HAP-1 (cell line): ENCODE results near the gene EFEMP2.
A peak's percentile ranks its signal among the peaks of the same experiment; 100 is the strongest.
"Not testable (repeated sequence)": the region's sequence is repeated elsewhere in the genome, so short reads cannot be mapped to it uniquely, and the experiment has no call there.

Source experiments
- DNase-seq, 2 experiments: peaks; one replicate each; pipeline ENCODE4 v3.0.0-alpha.2; 2016 to 2020; ENCODE audit warnings: low spot score in 2 of 2
- H3K27me3 ChIP-seq: fragments of 250-450 bp; sonication (Bioruptor Pico); 2 replicates; pipeline ENCODE4 v1.5.1; 2020; ENCODE audit warnings: low read depth, mild to moderate bottlenecking, moderate library complexity
- H3K36me3 ChIP-seq: fragments of 250-450 bp; sonication (Bioruptor Pico); replicated peaks from 2 replicates; pipeline ENCODE4 v1.5.1; 2020; ENCODE audit warnings: mild to moderate bottlenecking
- H3K4me1 ChIP-seq: fragments of 250-450 bp; sonication (Bioruptor Pico); 2 replicates; pipeline ENCODE4 v1.5.1; 2020; ENCODE audit warnings: mild to moderate bottlenecking
- H3K4me3 ChIP-seq: fragments of 250-450 bp; sonication (Bioruptor Pico); 2 replicates; pipeline ENCODE4 v1.5.1; 2020; ENCODE audit warnings: mild to moderate bottlenecking, moderate library complexity
- H3K9me3 ChIP-seq: fragments of 250-450 bp; sonication (Bioruptor Pico); 2 replicates; pipeline ENCODE4 v1.5.1; 2020; ENCODE audit warnings: mild to moderate bottlenecking, moderate library complexity
- in situ Hi-C: fragments of 300-500 bp; cut with MboI; formaldehyde crosslinking; loops from 3 replicates; pipeline ENCODE4 v1.14.3; 2020; ENCODE audit warnings: low sequenced_read_pairs, inconsistent platforms, mixed read lengths

EFEMP2 gene

GRCh38 chr11:65895482-65895981 is 22.9 kb upstream of the EFEMP2 start:
- Histone ChIP-seq H3K9me3 (no peaks in the 10 kb centered on the region), H3K36me3 (peaks cover 39% of the 10 kb centered on the region), H3K4me1 (peaks cover 11% of the 10 kb centered on the region), H3K27me3 (no peaks in the 10 kb centered on the region), H3K4me3 (no peak overlapping the region)
- no peak for DNase-seq
- in situ Hi-C loops, result no loop called here

GRCh38 chr11:65894034-65894591 is 21.5 kb upstream of the EFEMP2 start:
- no peak for DNase-seq
- in situ Hi-C loops, result no loop called here
- Histone ChIP-seq H3K27me3 (no peaks in the 10 kb centered on the region), H3K4me1 (peaks cover 22% of the 10 kb centered on the region), H3K4me3 (no peak overlapping the region), H3K36me3 (peaks cover 39% of the 10 kb centered on the region), H3K9me3 (no peaks in the 10 kb centered on the region)

GRCh38 chr11:65892661-65893317 is 20.2 kb upstream of the EFEMP2 start:
- H3K4me1 ChIP-seq, result peaks cover 23% of the 10 kb centered on the region
- in situ Hi-C loops, result no loop called here
- no peak for DNase-seq
- no peaks in the 10 kb centered on the region for H3K27me3 ChIP-seq
- peaks cover 39% of the 10 kb centered on the region for H3K36me3 ChIP-seq
- no peaks in the 10 kb centered on the region for H3K9me3 ChIP-seq
- H3K4me3 ChIP-seq, result peak overlapping the region; percentile 77

GRCh38 chr11:65892137-65892540 is 19.5 kb upstream of the EFEMP2 start:
- H3K27me3 ChIP-seq, H3K9me3 ChIP-seq, in situ Hi-C loops: not testable (repeated sequence)
- Histone ChIP-seq H3K4me3 (peak overlapping the region; percentile 77), H3K4me1 (peaks cover 27% of the 10 kb centered on the region), H3K36me3 (peaks cover 39% of the 10 kb centered on the region)
- DNase-seq, result peak in 1 of 2 experiments; percentile 44

GRCh38 chr11:65891219-65892136 is 18.9 kb upstream of the EFEMP2 start:
- Histone ChIP-seq H3K4me3 (peak overlapping the region; percentile 77), H3K4me1 (peaks cover 27% of the 10 kb centered on the region), H3K36me3 (peaks cover 40% of the 10 kb centered on the region), H3K9me3 (no peaks in the 10 kb centered on the region), H3K27me3 (no peaks in the 10 kb centered on the region)
- in situ Hi-C loops, result no loop called here
- DNase-seq, result peak; percentile 59 to 78

GRCh38 chr11:65890324-65891218 is 18.0 kb upstream of the EFEMP2 start, which contains the start of gene CCDC85B:
Gene CCDC85B (plus strand): TSS chr11:65890673. CDS start chr11:65890784, 111 bp downstream.
- H3K4me3 ChIP-seq, result peak within 1 kb of the TSS; percentile 77
- H3K27me3 ChIP-seq, result no peaks in the 10 kb centered on the region
- no peaks in the 10 kb centered on the region for H3K9me3 ChIP-seq
- peaks cover 27% of the 10 kb centered on the region for H3K4me1 ChIP-seq
- peak; percentile 90 to 98 for DNase-seq
- in situ Hi-C loops, result no loop called here
- peaks cover 41% of the 10 kb centered on the region for H3K36me3 ChIP-seq

GRCh38 chr11:65888163-65888814 is 15.7 kb upstream of the EFEMP2 start, which contains the start of gene FIBP:
Gene FIBP (minus strand): TSS chr11:65888471. CDS start chr11:65888418, 53 bp downstream.
- DNase-seq, result peak; percentile 96 to 99
- Histone ChIP-seq H3K36me3 (peaks cover 61% of the 10 kb centered on the region), H3K4me1 (peaks cover 29% of the 10 kb centered on the region), H3K27me3 (no peaks in the 10 kb centered on the region), H3K4me3 (peak within 1 kb of the TSS; percentile 87), H3K9me3 (no peaks in the 10 kb centered on the region)
- in situ Hi-C loops, result no loop called here

GRCh38 chr11:65887723-65888162 is 15.1 kb upstream of the EFEMP2 start:
- H3K36me3 ChIP-seq, result peaks cover 60% of the 10 kb centered on the region
- no peak for DNase-seq
- no peaks in the 10 kb centered on the region for H3K27me3 ChIP-seq
- in situ Hi-C loops, result no loop called here
- peaks cover 29% of the 10 kb centered on the region for H3K4me1 ChIP-seq
- H3K4me3 ChIP-seq, result peak overlapping the region; percentile 87
- H3K9me3 ChIP-seq, result no peaks in the 10 kb centered on the region

- in situ Hi-C loops, result no loop called here
- Histone ChIP-seq H3K4me1 (peaks cover 27% of the 10 kb centered on the region), H3K27me3 (no peaks in the 10 kb centered on the region), H3K36me3 (peaks cover 60% of the 10 kb centered on the region), H3K4me3 (peak overlapping the region; percentile 87), H3K9me3 (no peaks in the 10 kb centered on the region)
- no peak for DNase-seq
These were observed 14.5 kb upstream of the EFEMP2 start for GRCh38 chr11:65886826-65887722.

- Histone ChIP-seq H3K4me3 (no peak overlapping the region), H3K9me3 (no peaks in the 10 kb centered on the region), H3K36me3 (peaks cover 52% of the 10 kb centered on the region), H3K27me3 (no peaks in the 10 kb centered on the region), H3K4me1 (peaks cover 24% of the 10 kb centered on the region)
- no peak for DNase-seq
- in situ Hi-C loops, result no loop called here
These were observed 13.4 kb upstream of the EFEMP2 start for GRCh38 chr11:65885808-65886536.

GRCh38 chr11:65885231-65885630 is 12.6 kb upstream of the EFEMP2 start:
- peaks cover 23% of the 10 kb centered on the region for H3K4me1 ChIP-seq
- in situ Hi-C loops, result no loop called here
- no peak overlapping the region for H3K4me3 ChIP-seq
- no peaks in the 10 kb centered on the region for H3K9me3 ChIP-seq
- H3K36me3 ChIP-seq, result peaks cover 48% of the 10 kb centered on the region
- no peaks in the 10 kb centered on the region for H3K27me3 ChIP-seq
- DNase-seq, result no peak
